GM23338 (cell line): ENCODE measurements around the gene CEMIP2. TPM values are rescaled to one million over a fixed set of nuclear protein-coding genes. Genes with fewer than 3 reads are reported as not detected.

ENCODE experiments used
- ATAC-seq: fragments of 200-7000 bp; cut with Tn5 transposase; 3 replicates; pipeline ENCODE4 v1.9.1; 2020
- DNase-seq: peaks from one replicate; pipeline ENCODE4 v3.0.0-alpha.2; 2015; ENCODE audit warnings: low spot score
- H2AFZ ChIP-seq: fragments of 200-600 bp; sonication (generic); 2 replicates; pipeline ENCODE4 v1.8.0; 2016; ENCODE audit warnings: antibody characterized with exemption, mild to moderate bottlenecking, moderate library complexity
- H3F3A ChIP-seq: fragments of 200-600 bp; sonication (generic); replicated peaks from 2 replicates; pipeline ENCODE4 v1.8.0; 2017; ENCODE audit warnings: antibody characterized with exemption, mixed run types, low read depth
- H3K27ac ChIP-seq: fragments of 200-600 bp; sonication (generic); 2 replicates; pipeline ENCODE4 v1.6.1; 2016; ENCODE audit warnings: low read depth
- H3K27me3 ChIP-seq: fragments of 200-600 bp; sonication (generic); 2 replicates; pipeline ENCODE4 v1.8.0; 2016; ENCODE audit warnings: mild to moderate bottlenecking, mixed run types, moderate library complexity; ENCODE audit not compliant: insufficient read depth
- H3K36me3 ChIP-seq: fragments of 200-600 bp; sonication (generic); 2 replicates; pipeline ENCODE4 v1.8.0; 2016; ENCODE audit warnings: mild to moderate bottlenecking; ENCODE audit not compliant: insufficient read depth
- H3K4me1 ChIP-seq: fragments of 200-600 bp; sonication (generic); 2 replicates; pipeline ENCODE4 v1.8.0; 2016; ENCODE audit warnings: mild to moderate bottlenecking, moderate library complexity; ENCODE audit not compliant: insufficient read depth
- H3K4me2 ChIP-seq: fragments of 200-600 bp; sonication (generic); 2 replicates; pipeline ENCODE4 v1.7.1; 2017; ENCODE audit warnings: mixed run types
- H3K4me3 ChIP-seq: fragments of 200-600 bp; sonication (generic); 2 replicates; pipeline ENCODE4 v1.6.1; 2016; ENCODE audit warnings: mixed run types
- H3K79me2 ChIP-seq: fragments of 200-600 bp; sonication (generic); replicated peaks from 2 replicates; pipeline ENCODE4 v1.8.0; 2017; ENCODE audit warnings: mild to moderate bottlenecking; ENCODE audit not compliant: insufficient read depth
- H3K9me2 ChIP-seq: fragments of 200-600 bp; sonication (generic); 2 replicates; pipeline ENCODE4 v1.8.0; 2017; ENCODE audit not compliant: insufficient read depth
- H4K20me1 ChIP-seq: fragments of 200-600 bp; sonication (generic); replicated peaks from 2 replicates; pipeline ENCODE4 v1.8.0; 2017; ENCODE audit warnings: mild to moderate bottlenecking; ENCODE audit not compliant: insufficient read depth
- H3K27ac Mint-ChIP-seq: 2 replicates; pipeline ENCODE4 v1.8.0; 2020; ENCODE audit warnings: inconsistent platforms, mild to moderate bottlenecking, moderate library complexity, mixed read lengths
- H3K27me3 Mint-ChIP-seq: 3 replicates; pipeline ENCODE4 v1.8.0; 2022; ENCODE audit warnings: low read depth, mild to moderate bottlenecking, moderate library complexity, mixed read lengths, inconsistent platforms; ENCODE audit not compliant: insufficient read depth, poor library complexity
- H3K36me3 Mint-ChIP-seq: 3 replicates; pipeline ENCODE4 v1.8.0; 2021; ENCODE audit warnings: low read depth, mild to moderate bottlenecking, inconsistent platforms, moderate library complexity, mixed read lengths
- H3K4me1 Mint-ChIP-seq: 3 replicates; pipeline ENCODE4 v1.8.0; 2020; ENCODE audit warnings: mild to moderate bottlenecking, inconsistent platforms, mixed read lengths
- H3K4me3 Mint-ChIP-seq: 3 replicates; pipeline ENCODE4 v1.8.0; 2021; ENCODE audit warnings: moderate library complexity, mild to moderate bottlenecking, inconsistent platforms, mixed read lengths
- H3K9me3 Mint-ChIP-seq: 3 replicates; pipeline ENCODE4 v1.8.0; 2020; ENCODE audit warnings: moderate library complexity, mild to moderate bottlenecking, inconsistent platforms, mixed read lengths
- CTCF ChIP-seq, 2 experiments: fragments of 200-600 bp in 1 of 2; sonication (generic) in 1 of 2; conservative IDR thresholded peaks; 2 replicates each; pipeline versions ENCODE4 v1.5.1 to v1.6.1; 2016 to 2017; ENCODE audit warnings: antibody characterized with exemption in 2 of 2, low read depth in 2 of 2, mild to moderate bottlenecking in 2 of 2, moderate library complexity in 1 of 2
- EZH2phosphoT487 ChIP-seq: fragments of 200-600 bp; sonication (generic); IDR thresholded peaks from one replicate; pipeline ENCODE4 v1.8.1; 2018; ENCODE audit warnings: antibody characterized with exemption; ENCODE audit not compliant: unreplicated experiment
- POLR2AphosphoS5 ChIP-seq: IDR thresholded peaks from 2 replicates; pipeline ENCODE4 v1.6.1; 2016; ENCODE audit warnings: antibody characterized with exemption, low read depth
- REST ChIP-seq: IDR thresholded peaks from one replicate; pipeline ENCODE4 v1.6.1; 2018; ENCODE audit warnings: antibody characterized with exemption; ENCODE audit not compliant: unreplicated experiment
- ZNF114 ChIP-seq: fragments of 250-450 bp; sonication (Bioruptor Pico); IDR thresholded peaks from 2 replicates; pipeline ENCODE4 v1.5.0; 2020; ENCODE audit warnings: mild to moderate bottlenecking, moderate library complexity
- ZNF462 ChIP-seq: fragments of 250-450 bp; sonication (Bioruptor Pico); IDR thresholded peaks from 2 replicates; pipeline ENCODE4 v1.5.0; 2020; ENCODE audit warnings: mild to moderate bottlenecking, moderate library complexity
- polyA plus RNA-seq: library from polyadenylated mRNA; unstranded; fragments of >200 nt; fragmentation: Nextera tagmentation; extraction: Ambion mirVana; gene quantifications from 2 replicates; pipeline ENCODE4 v1.2.1, GENCODE V29; 2016
- total RNA-seq: library from RNA; depleted of rRNA; stranded (reverse); fragments of >200 nt; shearing (Covaris generic); gene quantifications from 2 replicates; pipeline ENCODE4 v1.2.3, GENCODE V29; 2014

The CEMIP2 gene
- total and polyA plus RNA-seq, 2 experiments from 2014 or later: 23.0 to 76.7 TPM

GRCh38 chr9:71655778-71656177, 112.5 kb downstream of the CEMIP2 start:
- H3K36me3 Mint-ChIP-seq: no peaks in the 10 kb centered on the region; the same call in 2 of the 3 replicates
- Histone ChIP-seq H2AFZ (no peak overlapping the region), H3K79me2 (no peaks in the 10 kb centered on the region), H3K27me3 (no peaks in the 10 kb centered on the region), H3K9me2 (no peaks in the 10 kb centered on the region), H3K4me2 (no peak overlapping the region), H3K4me3 (no peak overlapping the region), H3K27ac (no peak overlapping the region), H3K36me3 (no peaks in the 10 kb centered on the region), H4K20me1 (no peaks in the 10 kb centered on the region), H3K4me1 (no peaks in the 10 kb centered on the region), H3F3A (no peaks in the 10 kb centered on the region)
- ATAC-seq (no peak), DNase-seq (no peak)
- H3K9me3 Mint-ChIP-seq: no peaks in the 10 kb centered on the region
- peaks cover 3% of the 10 kb centered on the region for H3K27me3 Mint-ChIP-seq
- H3K27ac Mint-ChIP-seq: no peak overlapping the region
- H3K4me1 Mint-ChIP-seq: no peaks in the 10 kb centered on the region; the same call in 2 of the 3 replicates
- no peak overlapping the region; the same call in 2 of the 3 replicates for H3K4me3 Mint-ChIP-seq
- TF ChIP-seq ZNF114 (CRISPR knock-in tag) (no peak), CTCF (conservative IDR thresholded peaks at IDR 0.05; ENCODE audit: low read depth in 2 of 2) (no peak), REST (no peak)

- Histone ChIP-seq H3K4me2 (no peak overlapping the region), H3K27me3 (no peaks in the 10 kb centered on the region), H3K4me1 (no peaks in the 10 kb centered on the region), H3K4me3 (no peak overlapping the region), H2AFZ (no peak overlapping the region), H3K27ac (no peak overlapping the region), H3K36me3 (no peaks in the 10 kb centered on the region), H4K20me1 (no peaks in the 10 kb centered on the region), H3F3A (no peaks in the 10 kb centered on the region), H3K79me2 (no peaks in the 10 kb centered on the region), H3K9me2 (no peaks in the 10 kb centered on the region)
- ATAC-seq (no peak), DNase-seq (no peak)
- Mint-ChIP-seq H3K9me3 (no peaks in the 10 kb centered on the region), H3K4me1 (no peaks in the 10 kb centered on the region; the same call in 2 of the 3 replicates), H3K4me3 (no peak overlapping the region), H3K27me3 (peaks cover 3% of the 10 kb centered on the region), H3K27ac (no peak overlapping the region), H3K36me3 (no peaks in the 10 kb centered on the region; the same call in 2 of the 3 replicates)
- TF ChIP-seq REST (no peak), EZH2phosphoT487 (no peak), ZNF462 (no peak), POLR2AphosphoS5 (no peak)
Measured at GRCh38 chr9:71655141-71655540, 113.2 kb downstream of the CEMIP2 start.
